ENCODE results near the gene GATM.

The GATM gene

GRCh38 chr15:45332694-45333093 lies 45.6 kb downstream of the GATM start:
- Mint-ChIP-seq H3K4me3 (no peak overlapping the region), H3K27ac (no peak overlapping the region), H3K9me3 (no peaks in the 10 kb centered on the region), H3K27me3 (ENCODE audit: low read depth, poor library complexity) (peaks cover 8% of the 10 kb centered on the region), H3K36me3 (ENCODE audit: low read depth) (no peaks in the 10 kb centered on the region), H3K4me1 (no peaks in the 10 kb centered on the region)
- no peak for DNase-seq
- TF ChIP-seq CTCF (IDR thresholded peaks at IDR 0.05), result no peak

DNA sequence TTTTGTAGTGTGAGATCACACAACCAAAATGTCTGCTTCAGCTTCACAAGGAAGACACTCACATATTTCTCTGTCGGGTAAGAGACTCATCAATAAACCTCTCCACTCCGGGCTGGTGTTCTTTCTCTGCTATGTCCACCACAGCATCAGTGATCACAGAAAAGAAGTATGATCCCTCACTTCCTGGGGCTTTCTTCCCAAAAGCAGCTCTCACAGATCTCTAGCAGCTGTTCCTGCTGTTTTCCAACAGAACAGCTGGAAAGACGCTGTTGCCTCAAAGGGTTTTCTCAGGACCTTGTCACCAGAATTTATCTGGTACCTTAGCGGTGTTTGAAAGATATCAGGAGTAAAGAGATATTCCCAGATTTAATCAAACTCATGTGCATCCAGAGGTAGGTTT lies 46.4 kb downstream of the GATM start:
- H3K27ac Mint-ChIP-seq, result no peak overlapping the region
- no peaks in the 10 kb centered on the region for H3K9me3 Mint-ChIP-seq
- DNase-seq, result no peak
- no peak overlapping the region for H3K4me3 Mint-ChIP-seq
- H3K36me3 Mint-ChIP-seq (ENCODE audit: low read depth), result no peaks in the 10 kb centered on the region
- no peaks in the 10 kb centered on the region for H3K4me1 Mint-ChIP-seq
- peaks cover 9% of the 10 kb centered on the region for H3K27me3 Mint-ChIP-seq (ENCODE audit: low read depth, poor library complexity)
- no peak for TF ChIP-seq CTCF (IDR thresholded peaks at IDR 0.05)

DNA sequence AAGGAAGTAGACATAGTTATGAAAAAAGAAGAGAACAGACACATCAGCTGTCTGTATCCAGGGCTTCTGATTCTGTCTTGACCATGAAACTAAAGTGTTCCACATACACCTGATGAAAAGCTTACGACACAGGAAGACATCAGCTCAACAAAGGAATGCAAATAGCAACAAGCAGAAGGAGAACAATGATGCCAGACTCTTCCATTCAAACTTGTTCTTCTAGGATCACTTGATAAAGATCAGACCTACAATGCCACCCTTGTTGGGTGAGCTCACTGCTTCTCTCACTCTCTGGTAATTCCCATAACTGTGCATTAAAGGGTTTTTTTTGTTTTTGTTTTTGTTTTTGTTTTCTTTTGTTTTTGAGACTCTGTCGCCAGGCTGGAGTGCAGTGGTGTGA lies 49.7 kb downstream of the GATM start:
- H3K27ac Mint-ChIP-seq, result no peak overlapping the region
- peaks cover 7% of the 10 kb centered on the region for H3K27me3 Mint-ChIP-seq (ENCODE audit: low read depth, poor library complexity)
- no peak for DNase-seq
- no peaks in the 10 kb centered on the region for H3K36me3 Mint-ChIP-seq (ENCODE audit: low read depth)
- no peaks in the 10 kb centered on the region for H3K4me1 Mint-ChIP-seq
- TF ChIP-seq CTCF (IDR thresholded peaks at IDR 0.05), result no peak
- no peak overlapping the region for H3K4me3 Mint-ChIP-seq
- H3K9me3 Mint-ChIP-seq, result no peaks in the 10 kb centered on the region

GRCh38 chr15:45326741-45327140 lies 51.6 kb downstream of the GATM start:
- H3K4me3 Mint-ChIP-seq, result no peak overlapping the region
- DNase-seq, result no peak
- H3K9me3 Mint-ChIP-seq, result no peaks in the 10 kb centered on the region
- peaks cover 15% of the 10 kb centered on the region for H3K27me3 Mint-ChIP-seq (ENCODE audit: low read depth, poor library complexity)
- no peak for TF ChIP-seq CTCF (IDR thresholded peaks at IDR 0.05)
- H3K36me3 Mint-ChIP-seq (ENCODE audit: low read depth), result no peaks in the 10 kb centered on the region
- no peaks in the 10 kb centered on the region for H3K4me1 Mint-ChIP-seq
- H3K27ac Mint-ChIP-seq, result no peak overlapping the region

DNA sequence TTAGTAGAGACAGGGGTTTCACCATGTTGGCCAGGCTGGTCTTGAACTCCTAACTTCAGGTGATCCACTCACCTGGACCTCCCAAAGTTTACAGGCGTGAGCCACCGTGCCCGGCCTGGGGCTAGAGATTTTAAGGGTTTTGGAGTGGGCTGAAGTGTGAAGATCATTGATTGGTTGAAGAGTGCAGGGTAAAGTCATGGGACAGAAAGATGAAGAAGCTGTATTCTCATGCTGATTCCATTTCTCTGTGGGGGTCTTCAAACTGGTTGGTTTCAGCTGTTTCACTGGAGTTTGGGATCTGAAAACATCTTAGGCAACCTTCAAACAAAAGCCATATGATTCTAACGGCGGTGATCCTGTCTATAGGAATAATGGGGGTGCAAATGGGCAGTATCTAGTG lies 52.1 kb downstream of the GATM start:
- Mint-ChIP-seq H3K4me3 (no peak overlapping the region), H3K36me3 (ENCODE audit: low read depth) (no peaks in the 10 kb centered on the region), H3K27me3 (ENCODE audit: low read depth, poor library complexity) (peaks cover 18% of the 10 kb centered on the region), H3K4me1 (no peaks in the 10 kb centered on the region), H3K27ac (no peak overlapping the region), H3K9me3 (no peaks in the 10 kb centered on the region)
- no peak for TF ChIP-seq CTCF (IDR thresholded peaks at IDR 0.05)
- DNase-seq, result no peak

DNA sequence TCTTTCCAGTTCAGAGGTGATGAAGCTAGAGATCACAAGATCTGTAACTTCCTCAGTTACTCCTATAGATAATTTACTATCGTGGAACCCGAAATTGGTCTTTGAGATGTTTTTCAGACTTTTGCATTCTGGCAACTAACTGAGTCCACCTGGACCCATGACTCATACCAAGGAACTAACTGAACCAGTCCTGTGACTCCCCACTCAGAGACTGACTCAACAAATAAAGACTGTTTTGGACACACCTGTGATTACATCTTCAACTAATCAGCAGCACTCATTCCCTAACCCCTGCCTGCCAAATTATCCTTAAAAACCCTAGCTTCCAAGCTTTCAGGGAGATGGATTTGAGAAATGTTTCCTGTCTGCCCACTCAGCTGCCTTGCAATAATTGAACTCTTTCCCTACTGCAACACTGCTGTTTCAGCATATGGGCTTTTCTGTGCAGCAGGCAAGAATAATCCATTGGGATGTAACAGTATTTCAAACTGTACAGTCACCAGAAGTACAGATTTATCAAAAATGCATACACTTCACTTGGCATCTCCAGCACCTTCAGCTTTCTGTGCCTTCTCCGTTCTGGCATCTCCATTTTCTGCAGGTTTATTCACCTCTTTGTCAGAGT lies 57.7 kb downstream of the GATM start:
- no peak for TF ChIP-seq CTCF (IDR thresholded peaks at IDR 0.05)
- Mint-ChIP-seq H3K4me1 (no peaks in the 10 kb centered on the region), H3K36me3 (ENCODE audit: low read depth) (no peaks in the 10 kb centered on the region), H3K9me3 (peaks cover 6% of the 10 kb centered on the region), H3K4me3 (no peak overlapping the region), H3K27me3 (ENCODE audit: low read depth, poor library complexity) (peaks cover 21% of the 10 kb centered on the region), H3K27ac (no peak overlapping the region)
- no peak for DNase-seq

Measured in nephron progenitor cell (in vitro differentiated cells).